Thyroid gland (tissue), 4 donors: ENCODE data around the gene TAS2R3. TPM values are rescaled to one million over a fixed set of nuclear protein-coding genes. Genes with fewer than 3 reads are reported as not detected.

Source experiments
- DNase-seq, 2 donors: peaks; one replicate each; pipeline ENCODE4 v3.0.0-alpha.2; 2019
- H3K27ac ChIP-seq, 3 donors: fragments of 200-600 bp; sonication (generic); 1 replicate in 2 of 3; 2 replicates in 1 of 3; pipeline ENCODE4 v1.5.1; 2016 to 2019; ENCODE audit warnings: mild to moderate bottlenecking in 1 of 3, moderate library complexity in 1 of 3
- H3K27me3 ChIP-seq: fragments of 200-600 bp; sonication (generic); one replicate; pipeline ENCODE4 v1.5.1; 2019
- H3K36me3 ChIP-seq, 2 donors: fragments of 200-600 bp; sonication (generic); one replicate each; pipeline ENCODE4 v1.5.1; 2016 to 2019
- H3K4me1 ChIP-seq, 2 donors: fragments of 200-600 bp; sonication (generic); one replicate each; pipeline ENCODE4 v1.5.1; 2017 to 2019
- H3K4me3 ChIP-seq, 3 donors: fragments of 200-600 bp; sonication (generic); replicated peaks in 1 of 3; 1 replicate in 2 of 3; 2 replicates in 1 of 3; pipeline ENCODE4 v1.5.1; 2016; ENCODE audit warnings: mild to moderate bottlenecking in 1 of 3
- H3K9me3 ChIP-seq: fragments of 200-600 bp; sonication (generic); one replicate; pipeline ENCODE4 v1.5.1; 2017
- CTCF ChIP-seq, 6 experiments: fragments of 200-600 bp in 3 of 6; fragments of 450-650 bp in 3 of 6; sonication (generic) in 3 of 6; IDR thresholded peaks; one replicate each; pipeline ENCODE4 v1.5.1; 2016 to 2019; ENCODE audit warnings: antibody characterized with exemption in 6 of 6, mild to moderate bottlenecking in 2 of 6, inconsistent platforms in 1 of 6, moderate library complexity in 1 of 6
- POLR2A ChIP-seq, 2 donors: fragments of 450-650 bp; IDR thresholded peaks; one replicate each; pipeline ENCODE4 v1.6.1; 2017; ENCODE audit warnings: antibody characterized with exemption in 2 of 2, mild to moderate bottlenecking in 2 of 2, moderate library complexity in 1 of 2
- WGBS, 2 donors: methylation state at CpG; one replicate each; pipeline ENCODE4 v1.1.5; 2017; 5-methylcytosine and 5-hydroxymethylcytosine counted together
- intact Hi-C: fragments of 100-400 bp; cut with DNase I; formaldehyde crosslinking; loops from one replicate; pipeline ENCODE4 v1.15.1; 2023
- total RNA-seq, 4 donors: library from RNA; depleted of rRNA; stranded (reverse); fragments of >200 nt; gene quantifications; one replicate each; pipeline ENCODE4 v1.2.3, GENCODE V29; 2016

TAS2R3 gene, protein sequence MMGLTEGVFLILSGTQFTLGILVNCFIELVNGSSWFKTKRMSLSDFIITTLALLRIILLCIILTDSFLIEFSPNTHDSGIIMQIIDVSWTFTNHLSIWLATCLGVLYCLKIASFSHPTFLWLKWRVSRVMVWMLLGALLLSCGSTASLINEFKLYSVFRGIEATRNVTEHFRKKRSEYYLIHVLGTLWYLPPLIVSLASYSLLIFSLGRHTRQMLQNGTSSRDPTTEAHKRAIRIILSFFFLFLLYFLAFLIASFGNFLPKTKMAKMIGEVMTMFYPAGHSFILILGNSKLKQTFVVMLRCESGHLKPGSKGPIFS
- total RNA-seq, result 10 to 100 TPM in 1 of 4 donors, 1 to 10 TPM in 3; 3.0 to 11.1 (median 4.1) TPM

GRCh38 chr7:141763797-141764196 is at the start of gene TAS2R3:
Gene TAS2R3, plus strand, starts transcription at chr7:141764097. Its CDS starts 62 bp downstream, at chr7:141764159.
- Histone ChIP-seq H3K9me3 (no peaks in the 10 kb centered on the region), H3K4me3 (no peak within 1 kb of the TSS), H3K4me1 (no peaks in the 10 kb centered on the region), H3K27me3 (no peaks in the 10 kb centered on the region), H3K36me3 (peaks cover 0 to 10% of the 10 kb centered on the region in 2 donors), H3K27ac (no peak within 1 kb of the TSS)
- no peak for TF ChIP-seq POLR2A (IDR thresholded peaks at IDR 0.05)
- TF ChIP-seq CTCF (IDR thresholded peaks at IDR 0.05), result no peak
- intact Hi-C loops, result no loop called here
- WGBS, 2 donors, result 95% methylated on average over 3 of the region's 3 CpGs
- no peak for DNase-seq

GRCh38 chr7:141714571-141714970 is 49.3 kb upstream of the TAS2R3 start:
- 85 to 87% methylated on average over 2 of the region's 2 CpGs for WGBS, 2 donors
- Histone ChIP-seq H3K36me3 (no peaks in the 10 kb centered on the region), H3K9me3 (no peaks in the 10 kb centered on the region), H3K27ac (no peak overlapping the region), H3K4me3 (no peak overlapping the region), H3K27me3 (no peaks in the 10 kb centered on the region), H3K4me1 (no peaks in the 10 kb centered on the region)
- no peak for TF ChIP-seq CTCF (IDR thresholded peaks at IDR 0.05)
- no peak for TF ChIP-seq POLR2A (IDR thresholded peaks at IDR 0.05)
- intact Hi-C loops, result no loop called here
- no peak for DNase-seq

DNA sequence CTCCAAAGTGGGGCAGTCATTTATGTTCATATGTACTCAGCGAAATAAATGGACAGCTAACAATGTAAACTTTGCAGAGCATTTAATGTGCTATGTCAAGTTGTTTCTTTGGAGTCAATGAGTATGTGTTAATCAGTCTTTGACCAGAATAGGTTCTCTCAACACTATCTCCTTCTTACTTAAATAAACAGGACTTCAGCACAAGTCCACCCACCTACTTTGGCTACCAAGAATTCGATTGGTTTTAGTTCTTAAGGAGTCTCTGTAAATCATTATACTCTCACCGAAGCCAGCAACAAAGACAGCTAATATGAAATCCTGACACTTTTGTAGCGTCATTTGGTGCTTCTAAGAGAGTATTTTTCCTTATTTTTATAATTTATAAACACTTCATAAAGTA is 48.9 kb upstream of the TAS2R3 start:
- DNase-seq, result no peak
- no peaks in the 10 kb centered on the region for H3K36me3 ChIP-seq
- WGBS, 2 donors, result 53 to 65% methylated on average over 4 of the region's 4 CpGs
- no peaks in the 10 kb centered on the region for H3K4me1 ChIP-seq
- no peak overlapping the region for H3K27ac ChIP-seq
- H3K27me3 ChIP-seq, result no peaks in the 10 kb centered on the region
- intact Hi-C loops, result no loop called here
- H3K4me3 ChIP-seq, result no peak overlapping the region
- no peaks in the 10 kb centered on the region for H3K9me3 ChIP-seq
- TF ChIP-seq POLR2A (IDR thresholded peaks at IDR 0.05) (no peak), CTCF (IDR thresholded peaks at IDR 0.05) (no peak)

GRCh38 chr7:141715794-141716689 is 47.9 kb upstream of the TAS2R3 start:
- H3K27me3 ChIP-seq, result no peaks in the 10 kb centered on the region
- H3K4me3 ChIP-seq, result no peak overlapping the region
- DNase-seq, result no peak
- H3K36me3 ChIP-seq, result no peaks in the 10 kb centered on the region
- TF ChIP-seq CTCF (IDR thresholded peaks at IDR 0.05) (no peak), POLR2A (IDR thresholded peaks at IDR 0.05) (no peak)
- H3K4me1 ChIP-seq, result no peaks in the 10 kb centered on the region
- 67 to 72% methylated on average over 6 of the region's 6 CpGs for WGBS, 2 donors
- H3K9me3 ChIP-seq, result no peaks in the 10 kb centered on the region
- no peak overlapping the region for H3K27ac ChIP-seq
- intact Hi-C loops, result no loop called here

DNA sequence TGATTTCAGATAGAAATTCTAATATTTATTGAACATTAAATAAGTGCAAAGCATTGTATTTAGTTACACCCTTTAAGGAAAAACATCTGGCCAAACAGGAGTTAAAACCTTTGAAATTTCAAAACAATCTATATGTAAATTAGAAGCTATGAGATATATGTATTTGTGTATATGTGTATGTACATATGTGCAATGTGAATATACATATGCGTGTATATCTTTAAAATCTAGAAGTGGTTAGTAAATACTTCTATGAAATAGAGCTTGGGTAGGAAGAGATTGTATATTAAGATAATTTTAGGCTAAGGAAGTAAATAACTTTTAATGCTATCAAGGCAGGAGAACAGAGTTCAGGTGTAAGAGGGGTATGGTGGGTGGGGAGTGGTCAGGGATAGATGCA is 46.4 kb upstream of the TAS2R3 start:
- WGBS, 2 donors, result 95 to 97% methylated on average over 1 of the region's 1 CpG
- Histone ChIP-seq H3K27ac (no peak overlapping the region), H3K4me3 (no peak overlapping the region), H3K4me1 (no peaks in the 10 kb centered on the region), H3K9me3 (no peaks in the 10 kb centered on the region), H3K27me3 (no peaks in the 10 kb centered on the region), H3K36me3 (no peaks in the 10 kb centered on the region)
- intact Hi-C loops, result no loop called here
- no peak for TF ChIP-seq CTCF (IDR thresholded peaks at IDR 0.05)
- TF ChIP-seq POLR2A (IDR thresholded peaks at IDR 0.05), result no peak
- no peak for DNase-seq
